Natural killer cell (primary cell): ENCODE measurements around the gene DOLPP1. TPM values are rescaled to one million over a fixed set of nuclear protein-coding genes. Genes with fewer than 3 reads are reported as not detected.

ENCODE experiments used
- ATAC-seq, 3 donors: fragments of 150-1000 bp in 2 of 3; fragments of 200-7000 bp in 1 of 3; cut with Tn5 transposase; 1 replicate in 1 of 3; 2 replicates in 2 of 3; pipeline ENCODE4 v1.10.0; 2021; ENCODE audit warnings: mild to moderate bottlenecking in 2 of 3, moderate library complexity in 2 of 3
- DNase-seq, 2 donors: peaks; one replicate each; pipeline versions ENCODE4 v3.0.0 to v3.0.0-alpha.2; 2013 to 2021; ENCODE audit warnings: mixed read lengths in 1 of 2
- H3K27ac ChIP-seq: one replicate; pipeline ENCODE4 v1.5.1; 2013; ENCODE audit warnings: mild to moderate bottlenecking, low read length
- H3K27me3 ChIP-seq: one replicate; pipeline ENCODE4 v1.6.1; 2013; ENCODE audit warnings: low read length; ENCODE audit not compliant: control insufficient read depth, insufficient read depth
- H3K36me3 ChIP-seq: one replicate; pipeline ENCODE4 v1.6.1; 2013; ENCODE audit warnings: low read length; ENCODE audit not compliant: control insufficient read depth, insufficient read depth
- H3K4me1 ChIP-seq: one replicate; pipeline ENCODE4 v1.6.1; 2013; ENCODE audit warnings: low read length; ENCODE audit not compliant: control insufficient read depth, insufficient read depth
- H3K4me3 ChIP-seq: one replicate; pipeline ENCODE4 v1.5.1; 2013; ENCODE audit warnings: low read length
- H3K9me3 ChIP-seq: one replicate; pipeline ENCODE4 v1.6.1; 2013; ENCODE audit warnings: low read length; ENCODE audit not compliant: control insufficient read depth, insufficient read depth
- H3K27ac Mint-ChIP-seq, 2 donors: one replicate each; pipeline ENCODE4 v1.8.0; 2022; ENCODE audit warnings: mild to moderate bottlenecking in 2 of 2, mixed read lengths in 2 of 2, moderate library complexity in 1 of 2
- H3K27me3 Mint-ChIP-seq, 2 donors: one replicate each; pipeline ENCODE4 v1.8.0; 2022; ENCODE audit warnings: low read depth in 2 of 2, mixed read lengths in 2 of 2
- H3K36me3 Mint-ChIP-seq: one replicate; pipeline ENCODE4 v1.8.0; 2022; ENCODE audit warnings: mixed read lengths
- H3K4me1 Mint-ChIP-seq, 2 donors: one replicate each; pipeline ENCODE4 v1.8.0; 2022; ENCODE audit warnings: mixed read lengths in 2 of 2
- H3K4me3 Mint-ChIP-seq: one replicate; pipeline ENCODE4 v1.8.0; 2022; ENCODE audit warnings: mild to moderate bottlenecking, moderate library complexity, mixed read lengths
- H3K9me3 Mint-ChIP-seq, 2 donors: one replicate each; pipeline ENCODE4 v1.8.0; 2022; ENCODE audit warnings: mixed read lengths in 2 of 2
- CTCF ChIP-seq: fragments of 200-600 bp; IDR thresholded peaks from one replicate; pipeline ENCODE4 v1.8.0; 2022; ENCODE audit warnings: antibody characterized with exemption
- WGBS: methylation state at CpG from one replicate; pipeline ENCODE4 v1.1.7; 2013; ENCODE audit warnings: missing lambda C conversion rate; ENCODE audit not compliant: insufficient coverage; 5-methylcytosine and 5-hydroxymethylcytosine counted together
- intact Hi-C: fragments of 100-400 bp; cut with micrococcal nuclease; formaldehyde crosslinking; loops from one replicate; pipeline ENCODE4 v1.14.2; 2022
- total RNA-seq, 4 donors: library from RNA; stranded (reverse); fragments of 120-200 nt in 1 of 4; gene quantifications; one replicate each; pipeline versions ENCODE4 v1.2.3 to v1.2.4, GENCODE V29; 2013 to 2022

The DOLPP1 gene
- total RNA-seq, 3 donors from 2014 or later (not counting 1 experiment from before 2014, with no cell fraction given), result 7.5 to 11.6 (median 7.8) TPM

GRCh38 chr9:129071526-129072126 is 9.3 kb upstream of the DOLPP1 start:
- Histone ChIP-seq H3K4me3 (no peak overlapping the region), H3K27ac (no peak overlapping the region), H3K9me3 (no peaks in the 10 kb centered on the region), H3K27me3 (no peaks in the 10 kb centered on the region), H3K4me1 (peaks cover 45% of the 10 kb centered on the region), H3K36me3 (peaks cover 2% of the 10 kb centered on the region)
- 71% methylated on average over 10 of the region's 10 CpGs for WGBS
- no peaks in the 10 kb centered on the region for H3K36me3 Mint-ChIP-seq
- no peak overlapping the region for H3K4me3 Mint-ChIP-seq
- H3K4me1 Mint-ChIP-seq, result peaks cover 17 to 25% of the 10 kb centered on the region in 2 donors
- H3K9me3 Mint-ChIP-seq, result no peaks in the 10 kb centered on the region
- no peak for TF ChIP-seq CTCF
- peak in 1 of 2 donors; percentile 45 for DNase-seq
- ATAC-seq, result no peak
- H3K27ac Mint-ChIP-seq, result no peak overlapping the region
- H3K27me3 Mint-ChIP-seq, result no peaks in the 10 kb centered on the region
- intact Hi-C loops, result no loop called here

- Histone ChIP-seq H3K9me3 (no peaks in the 10 kb centered on the region), H3K36me3 (peaks cover 2% of the 10 kb centered on the region), H3K27ac (no peak overlapping the region), H3K4me1 (peaks cover 45% of the 10 kb centered on the region), H3K27me3 (no peaks in the 10 kb centered on the region), H3K4me3 (no peak overlapping the region)
- Mint-ChIP-seq H3K27ac (no peak overlapping the region), H3K4me1 (peaks cover 17 to 25% of the 10 kb centered on the region in 2 donors), H3K27me3 (no peaks in the 10 kb centered on the region), H3K4me3 (no peak overlapping the region), H3K9me3 (no peaks in the 10 kb centered on the region), H3K36me3 (no peaks in the 10 kb centered on the region)
- ATAC-seq (no peak), DNase-seq (no peak)
- intact Hi-C loops, result no loop called here
- 85% methylated on average over 9 of the region's 9 CpGs for WGBS
- no peak for TF ChIP-seq CTCF
These were observed 8.7 kb upstream of the DOLPP1 start for GRCh38 chr9:129072171-129072570.

GRCh38 chr9:129073404-129073803 is 7.5 kb upstream of the DOLPP1 start:
- Histone ChIP-seq H3K27me3 (no peaks in the 10 kb centered on the region), H3K4me1 (peaks cover 37% of the 10 kb centered on the region), H3K4me3 (no peak overlapping the region), H3K9me3 (no peaks in the 10 kb centered on the region), H3K36me3 (no peaks in the 10 kb centered on the region), H3K27ac (no peak overlapping the region)
- 54% methylated on average over 6 of the region's 8 CpGs for WGBS
- DNase-seq (peak in 1 of 2 donors; percentile 34), ATAC-seq (no peak)
- peaks cover 14 to 21% of the 10 kb centered on the region in 2 donors for H3K4me1 Mint-ChIP-seq
- H3K4me3 Mint-ChIP-seq, result no peak overlapping the region
- no peaks in the 10 kb centered on the region for H3K9me3 Mint-ChIP-seq
- H3K36me3 Mint-ChIP-seq, result no peaks in the 10 kb centered on the region
- intact Hi-C loops, result no loop called here
- no peak overlapping the region for H3K27ac Mint-ChIP-seq
- no peak for TF ChIP-seq CTCF
- no peaks in the 10 kb centered on the region for H3K27me3 Mint-ChIP-seq

- intact Hi-C loops, result no loop called here
- no peak for TF ChIP-seq CTCF
- Mint-ChIP-seq H3K36me3 (no peaks in the 10 kb centered on the region), H3K4me3 (no peak overlapping the region), H3K9me3 (no peaks in the 10 kb centered on the region), H3K4me1 (peaks cover 7 to 14% of the 10 kb centered on the region in 2 donors), H3K27me3 (no peaks in the 10 kb centered on the region), H3K27ac (no peak overlapping the region)
- ATAC-seq, result no peak
- H3K36me3 ChIP-seq, result no peaks in the 10 kb centered on the region
- 83% methylated on average over 1 of the region's 3 CpGs for WGBS
- no peak overlapping the region for H3K27ac ChIP-seq
- H3K4me3 ChIP-seq, result no peak overlapping the region
- no peaks in the 10 kb centered on the region for H3K27me3 ChIP-seq
- DNase-seq, result no peak
- no peaks in the 10 kb centered on the region for H3K9me3 ChIP-seq
- H3K4me1 ChIP-seq, result peaks cover 30% of the 10 kb centered on the region
These were observed 6.8 kb upstream of the DOLPP1 start for GRCh38 chr9:129074106-129074505.
